Mesothelial cell of epicardium (in vitro differentiated cells): ENCODE measurements around the gene DRC3. TPM values are rescaled to one million over a fixed set of nuclear protein-coding genes. Genes with fewer than 3 reads are reported as not detected.

Experiments
- DNase-seq, 2 experiments: peaks; one replicate each; pipeline ENCODE4 v3.0.0; 2021; ENCODE audit warnings: low spot score in 2 of 2; ENCODE audit not compliant: unreplicated experiment in 2 of 2
- H3K27ac Mint-ChIP-seq: 2 replicates; pipeline ENCODE4 v1.8.0; 2021; ENCODE audit warnings: mixed read lengths
- H3K27me3 Mint-ChIP-seq: 2 replicates; pipeline ENCODE4 v1.8.0; 2021; ENCODE audit warnings: low read depth, mixed read lengths
- H3K36me3 Mint-ChIP-seq: 2 replicates; pipeline ENCODE4 v1.8.0; 2021; ENCODE audit warnings: mixed read lengths
- H3K4me1 Mint-ChIP-seq: 2 replicates; pipeline ENCODE4 v1.8.0; 2021; ENCODE audit warnings: mixed read lengths
- H3K4me3 Mint-ChIP-seq: 2 replicates; pipeline ENCODE4 v1.8.0; 2021; ENCODE audit warnings: mild to moderate bottlenecking, moderate library complexity, mixed read lengths
- H3K9me3 Mint-ChIP-seq: 2 replicates; pipeline ENCODE4 v1.8.0; 2021; ENCODE audit warnings: mixed read lengths
- total RNA-seq: library from RNA; stranded (reverse); gene quantifications from 3 replicates; pipeline ENCODE4 v1.2.1, GENCODE V29; 2021
- TF ChIP-seq, protein P1 (sequence below): fragments of 200-600 bp; sonication (generic); IDR thresholded peaks from one replicate; pipeline ENCODE4 v1.5.0; 2021; ENCODE audit warnings: antibody characterized with exemption; ENCODE audit not compliant: unreplicated experiment

DRC3 gene
- total RNA-seq, 1 donor from 2014 or later, result 3.2 TPM

- peak overlapping the region; percentile 98 for H3K27ac Mint-ChIP-seq
- no peak for DNase-seq
- no peaks in the 10 kb centered on the region for H3K36me3 Mint-ChIP-seq
- H3K4me3 Mint-ChIP-seq, result no peak overlapping the region
- H3K27me3 Mint-ChIP-seq, result no peaks in the 10 kb centered on the region
- no peaks in the 10 kb centered on the region for H3K9me3 Mint-ChIP-seq
- H3K4me1 Mint-ChIP-seq, result peaks cover 85% of the 10 kb centered on the region
- TF ChIP-seq, protein P1, sequence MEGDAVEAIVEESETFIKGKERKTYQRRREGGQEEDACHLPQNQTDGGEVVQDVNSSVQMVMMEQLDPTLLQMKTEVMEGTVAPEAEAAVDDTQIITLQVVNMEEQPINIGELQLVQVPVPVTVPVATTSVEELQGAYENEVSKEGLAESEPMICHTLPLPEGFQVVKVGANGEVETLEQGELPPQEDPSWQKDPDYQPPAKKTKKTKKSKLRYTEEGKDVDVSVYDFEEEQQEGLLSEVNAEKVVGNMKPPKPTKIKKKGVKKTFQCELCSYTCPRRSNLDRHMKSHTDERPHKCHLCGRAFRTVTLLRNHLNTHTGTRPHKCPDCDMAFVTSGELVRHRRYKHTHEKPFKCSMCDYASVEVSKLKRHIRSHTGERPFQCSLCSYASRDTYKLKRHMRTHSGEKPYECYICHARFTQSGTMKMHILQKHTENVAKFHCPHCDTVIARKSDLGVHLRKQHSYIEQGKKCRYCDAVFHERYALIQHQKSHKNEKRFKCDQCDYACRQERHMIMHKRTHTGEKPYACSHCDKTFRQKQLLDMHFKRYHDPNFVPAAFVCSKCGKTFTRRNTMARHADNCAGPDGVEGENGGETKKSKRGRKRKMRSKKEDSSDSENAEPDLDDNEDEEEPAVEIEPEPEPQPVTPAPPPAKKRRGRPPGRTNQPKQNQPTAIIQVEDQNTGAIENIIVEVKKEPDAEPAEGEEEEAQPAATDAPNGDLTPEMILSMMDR, result no peak
Observed at GRCh38 chr17:17944242-17944641, 28.4 kb upstream of the DRC3 start.

DNA sequence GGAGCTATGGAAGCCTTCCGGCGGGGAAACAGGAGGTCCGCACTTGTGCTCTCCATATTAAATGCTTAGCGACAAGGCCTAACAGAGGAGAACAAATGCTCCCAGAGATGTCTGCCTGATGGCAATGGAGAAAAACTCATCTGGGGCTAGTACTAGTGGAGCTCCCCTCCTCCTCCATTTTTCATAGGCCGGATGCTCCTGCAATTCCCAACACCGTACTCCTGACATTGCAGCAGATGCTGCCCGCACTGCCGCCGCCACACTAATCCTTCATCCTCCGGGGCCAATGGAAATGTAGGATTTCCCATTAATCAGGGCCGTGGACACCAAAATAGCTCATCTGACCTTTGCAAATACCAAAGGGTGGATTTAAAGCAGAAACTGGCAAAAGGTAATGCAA, 27.9 kb upstream of the DRC3 start:
- Mint-ChIP-seq H3K36me3 (no peaks in the 10 kb centered on the region), H3K4me3 (no peak overlapping the region), H3K27ac (peak overlapping the region; percentile 98), H3K9me3 (no peaks in the 10 kb centered on the region), H3K27me3 (no peaks in the 10 kb centered on the region), H3K4me1 (peaks cover 80% of the 10 kb centered on the region)
- DNase-seq, result no peak
- TF ChIP-seq, protein P1, result no peak

DNA sequence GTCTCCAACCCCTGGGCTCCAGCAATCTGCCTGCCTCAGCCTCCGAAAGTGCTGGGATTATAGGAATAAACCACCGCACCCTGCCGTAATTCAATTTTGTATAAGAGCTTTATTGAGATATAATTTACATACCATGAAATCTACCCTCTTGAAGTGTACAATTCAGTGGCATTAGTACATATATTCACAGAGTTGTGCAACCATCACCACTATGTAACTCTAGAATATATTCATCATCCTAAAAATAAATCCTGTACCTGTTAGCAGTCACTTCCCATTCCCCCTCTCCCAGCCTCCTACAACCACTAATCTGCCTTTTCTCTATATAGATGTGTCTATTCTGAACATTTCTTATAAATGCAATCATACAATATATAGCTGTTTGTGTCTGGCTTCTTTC, 26.6 kb upstream of the DRC3 start:
- H3K4me1 Mint-ChIP-seq, result peaks cover 74% of the 10 kb centered on the region
- DNase-seq, result no peak
- H3K9me3 Mint-ChIP-seq, result no peaks in the 10 kb centered on the region
- no peak overlapping the region for H3K4me3 Mint-ChIP-seq
- no peaks in the 10 kb centered on the region for H3K27me3 Mint-ChIP-seq
- TF ChIP-seq, protein P1, result no peak
- H3K27ac Mint-ChIP-seq, result peak overlapping the region; percentile 98
- H3K36me3 Mint-ChIP-seq, result no peaks in the 10 kb centered on the region

DNA sequence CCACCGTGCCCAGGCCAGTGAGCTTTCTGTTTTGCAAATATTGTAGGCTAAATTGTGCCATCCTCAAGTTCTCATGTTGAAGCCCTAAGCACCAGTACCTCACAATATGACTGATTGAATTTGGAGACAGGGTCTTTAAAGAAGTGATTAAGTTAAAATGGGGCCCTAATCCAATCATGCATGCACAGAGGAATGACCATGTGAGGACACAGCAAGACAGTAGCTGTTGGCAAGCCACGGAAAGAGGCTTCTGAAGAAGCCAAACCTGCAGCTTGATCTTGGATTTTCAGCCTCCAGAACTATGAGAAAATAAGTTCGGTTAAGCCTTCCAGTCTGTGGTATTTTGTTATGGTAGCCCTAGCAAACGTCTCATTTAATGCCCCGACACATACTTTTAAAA, 25.4 kb upstream of the DRC3 start:
- TF ChIP-seq, protein P1, result no peak
- no peaks in the 10 kb centered on the region for H3K27me3 Mint-ChIP-seq
- no peak for DNase-seq
- H3K9me3 Mint-ChIP-seq, result no peaks in the 10 kb centered on the region
- H3K4me3 Mint-ChIP-seq, result no peak overlapping the region
- peaks cover 72% of the 10 kb centered on the region for H3K4me1 Mint-ChIP-seq
- peak overlapping the region; percentile 98 for H3K27ac Mint-ChIP-seq
- H3K36me3 Mint-ChIP-seq, result no peaks in the 10 kb centered on the region

GRCh38 chr17:17947966-17948365, 24.7 kb upstream of the DRC3 start:
- TF ChIP-seq, protein P1, result no peak
- no peaks in the 10 kb centered on the region for H3K27me3 Mint-ChIP-seq
- peak overlapping the region; percentile 86 for H3K27ac Mint-ChIP-seq
- H3K4me3 Mint-ChIP-seq, result no peak overlapping the region
- peaks cover 67% of the 10 kb centered on the region for H3K4me1 Mint-ChIP-seq
- H3K9me3 Mint-ChIP-seq, result no peaks in the 10 kb centered on the region
- no peak for DNase-seq
- H3K36me3 Mint-ChIP-seq, result no peaks in the 10 kb centered on the region

GRCh38 chr17:17950347-17950746, 22.3 kb upstream of the DRC3 start:
- Mint-ChIP-seq H3K36me3 (peaks cover 8% of the 10 kb centered on the region), H3K4me1 (peaks cover 48% of the 10 kb centered on the region)
- TF ChIP-seq, protein P1, result no peak

More at GRCh38 chr17:17950347-17950746, 22.3 kb upstream of the DRC3 start:
- Mint-ChIP-seq H3K4me3 (no peak overlapping the region), H3K27me3 (no peaks in the 10 kb centered on the region), H3K9me3 (no peaks in the 10 kb centered on the region), H3K27ac (peak overlapping the region; percentile 93)
- DNase-seq, result no peak
